Panc1 (cell line): Measurements from ENCODE around the gene MAOB. TPM values are rescaled to one million over a fixed set of nuclear protein-coding genes. Genes with fewer than 3 reads are reported as not detected.

Source experiments
- ATAC-seq: fragments of 200-7000 bp; cut with Tn5 transposase; 2 replicates; pipeline ENCODE4 v1.9.1; 2020; ENCODE audit warnings: mild to moderate bottlenecking, moderate library complexity
- BruUV-seq: library from RNA; stranded (reverse); fragments of 400-500 nt; replicated peaks from 2 replicates; lab custom pipeline; 2021; lab: Mats Ljungman, UMichigan
- CTCF ChIA-PET: fragments of 300-600 bp; sonication (Branson Sonifier 250); formaldehyde crosslinking; loops from one replicate; lab custom pipeline; 2022; ENCODE audit warnings: antibody characterized with exemption; lab: Charles Lee
- POLR2A ChIA-PET: fragments of 300-600 bp; sonication (Branson Sonifier 250); formaldehyde crosslinking; loops from one replicate; lab custom pipeline; 2022; ENCODE audit warnings: antibody characterized with exemption; lab: Charles Lee
- DNase-seq: peaks from one replicate; pipeline ENCODE4 v3.0.0-alpha.2; 2010; ENCODE audit warnings: low read depth, low spot score
- H3K27ac ChIP-seq: 2 replicates; pipeline ENCODE4 v1.5.1; 2011; ENCODE audit warnings: mild to moderate bottlenecking, low read length, inconsistent platforms
- H3K27me3 ChIP-seq: fragments of 200-500 bp; sonication (Bioruptor generic); 2 replicates; pipeline ENCODE4 v1.6.0; 2014; ENCODE audit warnings: low read length, inconsistent platforms; ENCODE audit not compliant: control insufficient read depth, insufficient read depth
- H3K36me3 ChIP-seq: fragments of 200-500 bp; sonication (Bioruptor generic); 2 replicates; pipeline ENCODE4 v1.5.1; 2014; ENCODE audit warnings: inconsistent platforms, mild to moderate bottlenecking, low read length, moderate library complexity; ENCODE audit not compliant: control insufficient read depth, insufficient read depth
- H3K4me1 ChIP-seq: 2 replicates; pipeline ENCODE4 v1.5.1; 2011; ENCODE audit warnings: inconsistent platforms, mild to moderate bottlenecking, low read length, moderate library complexity; ENCODE audit not compliant: control insufficient read depth, insufficient read depth
- H3K4me3 ChIP-seq, 2 experiments: 2 replicates each; pipeline ENCODE4 v1.5.1; 2011 to 2012; ENCODE audit warnings: low read depth in 2 of 2, low read length in 2 of 2, mild to moderate bottlenecking in 2 of 2, inconsistent platforms in 1 of 2, moderate library complexity in 1 of 2
- H3K9me3 ChIP-seq: fragments of 200-500 bp; sonication (Bioruptor generic); 2 replicates; pipeline ENCODE4 v1.5.1; 2014; ENCODE audit warnings: low read depth, mild to moderate bottlenecking, inconsistent platforms, low read length, moderate library complexity; ENCODE audit not compliant: control insufficient read depth, insufficient read depth
- CTCF ChIP-seq: fragments of 450-650 bp; IDR thresholded peaks from 2 replicates; pipeline ENCODE4 v1.5.1; 2017; ENCODE audit warnings: mild to moderate bottlenecking
- POLR2AphosphoS5 ChIP-seq: IDR thresholded peaks from 2 replicates; pipeline ENCODE4 v1.6.1; 2012; ENCODE audit warnings: mild to moderate bottlenecking, low read depth, low read length, moderate library complexity
- REST ChIP-seq, 2 experiments: IDR thresholded peaks; 2 replicates each; pipeline ENCODE4 v1.6.1; 2011 to 2012; ENCODE audit warnings: low read depth in 2 of 2, control low read depth in 1 of 2, low read length in 1 of 2, mild to moderate bottlenecking in 1 of 2, moderate library complexity in 1 of 2; ENCODE audit not compliant: insufficient read depth in 1 of 2
- SIN3A ChIP-seq: IDR thresholded peaks from 2 replicates; pipeline ENCODE4 v1.6.1; 2012; ENCODE audit warnings: low read depth, mild to moderate bottlenecking, low read length, moderate library complexity, borderline replicate concordance; ENCODE audit not compliant: insufficient read depth
- TCF7L2 ChIP-seq: IDR thresholded peaks from 2 replicates; pipeline ENCODE4 v1.6.1; 2011; ENCODE audit warnings: mild to moderate bottlenecking, low read depth, low read length, inconsistent platforms
- in situ Hi-C: cut with HindIII; loops from 2 replicates; pipeline ENCODE4 v1.10.0; 2016; ENCODE audit warnings: low sequenced_read_pairs, low pct_unique_long_range_greater_than_20kb
- intact Hi-C: fragments of 100-400 bp; cut with micrococcal nuclease; formaldehyde crosslinking; loops from one replicate; pipeline ENCODE4 v1.10.0; 2022; ENCODE audit not compliant: unreplicated experiment
- total RNA-seq: library from RNA; stranded (reverse); gene quantifications from one replicate; pipeline ENCODE4 v1.2.1, GENCODE V29; 2021; ENCODE audit not compliant: unreplicated experiment

Gene MAOB
- total RNA-seq, 1 experiment from 2014 or later, result not detected

DNA sequence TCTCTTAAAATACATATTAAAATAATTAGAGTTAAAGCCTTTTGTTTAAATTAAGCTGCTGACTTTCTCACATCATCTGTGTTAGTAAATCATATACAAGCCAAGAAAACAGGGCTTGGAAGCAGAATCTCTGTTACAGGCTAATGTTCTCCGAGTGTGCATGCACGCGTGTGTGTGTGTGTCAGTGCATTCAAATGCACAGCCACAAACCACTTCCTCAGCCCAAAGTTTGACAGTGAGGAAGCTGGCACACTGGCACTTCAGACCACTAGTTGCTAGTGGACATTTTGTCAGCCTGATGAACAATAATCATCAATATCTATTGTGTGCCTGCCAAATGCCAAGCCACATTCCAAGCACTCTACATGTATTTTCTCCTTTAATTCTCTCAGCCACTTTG is 5.6 kb downstream of the MAOB start:
- no peak overlapping the region for H3K4me3 ChIP-seq
- in situ Hi-C loops (no loop called here), intact Hi-C loops (no loop called here)
- DNase-seq (no peak), ATAC-seq (no peak)
- H3K27ac ChIP-seq, result no peak overlapping the region
- ChIA-PET POLR2A (interaction anchor here (0.5 kb wide), 1 partner anchor 28 kb away, joined by 3 read pairs; no protein-coding TSS in a partner anchor), CTCF (no interaction called here)
- H3K4me1 ChIP-seq, result no peaks in the 10 kb centered on the region
- TF ChIP-seq TCF7L2 (no peak), POLR2AphosphoS5 (no peak), CTCF (no peak), REST (IDR thresholded peaks at IDR 0.05; ENCODE audit: insufficient read depth in 1 of 2, low read depth in 2 of 2, low read length in 1 of 2) (no peak), SIN3A (no peak)
- H3K36me3 ChIP-seq, result no peaks in the 10 kb centered on the region
- BruUV-seq, result no TSS peak
- H3K27me3 ChIP-seq, result no peaks in the 10 kb centered on the region; the same call in 1 of the 2 replicates
- no peaks in the 10 kb centered on the region for H3K9me3 ChIP-seq

DNA sequence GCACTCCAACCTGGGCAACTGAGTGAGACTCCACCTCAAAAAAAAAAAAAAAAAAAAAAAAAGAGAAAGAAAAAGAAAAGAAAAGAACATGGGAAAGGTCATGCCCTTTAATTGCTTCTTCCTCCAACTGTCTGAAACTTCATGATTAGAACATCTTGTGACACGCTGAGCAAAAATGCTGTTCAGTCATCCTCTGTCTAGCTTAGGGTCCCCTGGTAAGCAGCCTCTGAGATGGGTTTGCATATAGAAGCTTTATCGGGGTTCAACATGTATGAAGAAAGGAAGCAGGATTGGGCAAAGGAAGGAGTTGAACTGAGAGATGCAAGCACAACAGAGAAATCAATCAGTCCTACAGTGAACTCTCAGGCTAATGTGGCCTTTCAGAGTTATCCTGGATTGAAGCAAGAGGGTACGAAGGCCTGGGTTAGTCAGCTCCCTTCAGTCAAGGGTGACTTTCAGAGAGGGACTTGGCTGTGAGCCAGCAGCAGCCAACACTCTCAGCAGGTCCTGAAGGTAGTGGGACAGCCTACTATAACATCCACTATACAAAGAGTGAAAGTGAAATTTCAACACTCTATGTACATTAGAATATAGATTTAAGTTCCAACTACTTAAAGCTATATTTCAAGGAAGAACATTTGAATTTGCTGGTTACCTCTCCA is 11.4 kb downstream of the MAOB start:
- ATAC-seq, result no peak
- H3K27ac ChIP-seq, result no peak overlapping the region
- DNase-seq, result no peak
- BruUV-seq, result no TSS peak
- CTCF ChIA-PET, result no interaction called here
- H3K4me3 ChIP-seq, result no peak overlapping the region
- H3K9me3 ChIP-seq, result no peaks in the 10 kb centered on the region
- no peaks in the 10 kb centered on the region for H3K4me1 ChIP-seq
- no peaks in the 10 kb centered on the region for H3K27me3 ChIP-seq
- TF ChIP-seq TCF7L2 (no peak), SIN3A (no peak)
- in situ Hi-C loops, result no loop called here
- intact Hi-C loops, result no loop called here
- POLR2A ChIA-PET, result no interaction called here
- no peaks in the 10 kb centered on the region for H3K36me3 ChIP-seq

GRCh38 chrX:43870011-43870410 is 12.2 kb downstream of the MAOB start:
- no peak for TF ChIP-seq TCF7L2
- TF ChIP-seq SIN3A, result no peak
- TF ChIP-seq POLR2AphosphoS5, result no peak
- TF ChIP-seq CTCF, result no peak
- no peak for DNase-seq
- ATAC-seq, result no peak
- BruUV-seq, result no TSS peak
- Histone ChIP-seq H3K4me3 (no peak overlapping the region), H3K9me3 (no peaks in the 10 kb centered on the region), H3K27me3 (no peaks in the 10 kb centered on the region), H3K27ac (no peak overlapping the region), H3K36me3 (no peaks in the 10 kb centered on the region), H3K4me1 (no peaks in the 10 kb centered on the region)
- POLR2A ChIA-PET, result no interaction called here
- CTCF ChIA-PET, result no interaction called here
- in situ Hi-C loops, result no loop called here
- intact Hi-C loops, result no loop called here
